Measurements from ENCODE around the gene DAGLA.
A peak's percentile ranks its signal among the peaks of the same experiment; 100 is the strongest.

DAGLA gene

DNA sequence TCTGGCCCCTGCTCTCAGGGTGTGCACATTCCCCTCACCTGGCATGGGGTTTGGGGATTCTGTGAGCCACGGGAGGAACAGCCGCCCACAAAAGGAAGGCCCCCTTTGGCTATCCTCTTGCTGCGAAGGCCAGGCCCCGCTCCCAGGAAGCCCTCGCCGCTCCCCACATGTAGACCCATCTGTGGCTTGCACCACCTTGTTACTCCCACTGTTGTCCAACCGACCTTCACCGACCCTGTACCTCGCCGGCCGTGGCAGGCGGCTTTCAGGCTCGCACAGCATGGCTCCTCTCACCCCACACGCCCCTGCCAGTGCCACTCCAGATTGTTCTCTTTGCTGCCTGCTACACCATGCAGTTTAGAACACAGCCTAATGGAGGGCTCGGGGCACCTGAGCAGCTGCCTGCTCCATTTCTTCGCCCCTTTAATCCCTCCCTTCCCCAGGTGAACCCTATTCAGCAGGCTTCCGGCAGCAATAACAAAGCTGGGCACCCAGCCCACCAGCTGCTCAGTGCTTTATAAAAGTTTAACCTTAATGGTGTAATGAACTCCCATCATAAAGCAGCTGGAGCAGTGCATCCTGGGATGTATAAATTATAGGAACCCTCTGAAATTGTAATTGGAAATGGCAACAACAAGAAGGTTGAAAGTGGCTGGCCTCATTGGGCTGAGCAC lies 10.7 kb downstream of the DAGLA start:
- no peak for DNase-seq (ENCODE audit: low read depth in 2 of 3, low spot score in 2 of 3)

DNA sequence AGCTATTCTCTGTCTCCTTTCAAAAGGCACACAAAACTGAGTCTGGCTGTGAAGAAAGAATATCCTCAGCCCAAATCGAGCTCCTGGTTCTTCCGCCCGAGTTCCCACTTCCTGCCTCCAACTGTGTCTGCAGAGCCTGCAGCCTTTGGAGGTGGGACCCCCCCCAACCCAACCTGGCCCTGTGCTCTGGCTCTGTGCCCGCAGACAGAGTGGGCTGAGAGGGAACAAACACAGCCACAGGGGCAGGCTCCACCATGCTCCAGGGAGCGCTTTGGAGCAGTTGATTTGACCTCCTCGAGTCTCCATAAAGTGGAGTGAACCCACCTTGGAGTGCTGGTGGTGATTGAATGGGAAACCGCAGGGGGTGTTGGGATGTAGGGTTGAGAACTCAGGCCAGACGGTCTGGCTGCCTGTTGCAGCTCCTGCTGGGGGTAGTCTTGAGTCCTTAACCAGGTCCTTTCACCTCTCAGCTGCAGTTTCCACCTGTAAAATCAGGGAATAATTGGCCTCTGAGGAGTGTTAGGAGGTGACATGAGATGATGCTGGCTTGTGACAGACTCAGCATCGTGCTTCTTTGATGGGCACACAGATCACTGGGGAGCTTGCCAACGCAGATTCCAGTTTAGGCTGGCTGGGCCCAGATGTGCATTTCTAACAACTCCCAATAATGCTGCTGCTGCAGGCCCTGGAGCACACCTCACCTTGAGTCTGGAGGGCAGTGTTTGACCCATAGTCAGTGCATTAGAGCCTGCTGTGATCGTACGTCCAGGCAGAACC lies 11.4 kb downstream of the DAGLA start:
- no peak for DNase-seq (ENCODE audit: low read depth in 2 of 3, low spot score in 2 of 3)

GRCh38 chr11:61693922-61694601 lies 13.9 kb downstream of the DAGLA start:
- DNase-seq (ENCODE audit: low read depth in 2 of 3, low spot score in 2 of 3), result no peak

DNA sequence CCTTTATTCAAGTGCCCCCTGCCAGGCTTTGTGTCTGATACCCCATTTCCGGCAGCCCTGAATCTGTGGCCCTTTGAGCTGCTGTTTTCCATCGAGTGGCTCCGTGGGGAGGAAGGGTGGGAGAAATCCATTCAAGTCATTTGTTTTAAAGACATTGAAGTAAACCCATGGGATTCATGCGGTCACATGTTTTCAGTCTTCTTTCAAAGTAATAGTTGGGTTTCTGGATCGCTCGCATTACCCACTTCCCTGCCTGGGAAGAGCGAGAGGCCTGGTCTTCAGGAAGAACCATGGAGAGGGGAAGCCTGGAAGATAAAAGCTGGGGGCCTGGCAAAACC lies 14.4 kb downstream of the DAGLA start:
- DNase-seq (ENCODE audit: low read depth in 2 of 3, low spot score in 2 of 3), result no peak

GRCh38 chr11:61694946-61695706 lies 14.9 kb downstream of the DAGLA start:
- DNase-seq (ENCODE audit: low read depth in 2 of 3, low spot score in 2 of 3), result no peak

DNA sequence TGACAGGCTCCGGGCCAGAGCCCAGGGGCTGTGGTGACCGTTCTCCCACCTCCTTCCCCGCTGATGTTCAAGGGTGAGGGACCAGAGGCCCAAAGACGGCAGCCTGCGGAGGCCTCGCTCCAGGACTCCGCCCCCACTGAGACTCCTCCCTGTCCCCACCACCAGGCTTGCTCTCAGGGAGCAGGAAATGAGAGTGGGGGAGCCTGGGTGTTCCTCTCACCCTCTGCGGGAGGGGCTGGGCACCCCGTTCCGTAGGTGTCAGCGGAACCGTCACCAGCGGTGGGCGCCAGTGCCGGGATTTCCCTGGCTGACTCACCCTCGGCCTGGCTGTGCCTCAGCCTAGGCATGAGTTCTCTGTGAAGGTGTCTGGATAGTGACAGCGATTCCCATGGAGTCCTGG lies 15.7 kb downstream of the DAGLA start:
- DNase-seq (ENCODE audit: low read depth in 2 of 3, low spot score in 2 of 3), result peak; percentile 60 to 86 (median 80)

DNA sequence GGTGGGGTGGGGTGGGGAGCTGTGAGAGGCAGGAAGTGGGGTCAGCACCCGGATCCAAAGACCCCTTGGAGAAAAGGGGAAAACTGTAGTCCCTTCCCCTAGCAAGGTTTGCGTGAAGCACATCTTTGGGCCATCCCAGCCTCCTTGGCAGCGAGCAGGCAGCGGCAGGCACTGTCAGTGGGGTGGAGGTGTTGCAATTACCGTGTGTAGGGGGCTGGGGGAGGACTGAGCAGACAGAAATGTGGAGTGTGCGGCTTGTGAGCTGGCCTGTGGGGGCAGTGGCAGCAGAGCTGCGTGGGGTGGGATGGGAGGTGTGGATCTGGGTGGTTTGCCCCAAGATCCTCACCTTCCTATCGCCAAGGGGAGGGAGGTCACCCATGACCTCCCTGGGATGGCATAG lies 16.4 kb downstream of the DAGLA start:
- DNase-seq (ENCODE audit: low read depth in 2 of 3, low spot score in 2 of 3), result no peak

DNA sequence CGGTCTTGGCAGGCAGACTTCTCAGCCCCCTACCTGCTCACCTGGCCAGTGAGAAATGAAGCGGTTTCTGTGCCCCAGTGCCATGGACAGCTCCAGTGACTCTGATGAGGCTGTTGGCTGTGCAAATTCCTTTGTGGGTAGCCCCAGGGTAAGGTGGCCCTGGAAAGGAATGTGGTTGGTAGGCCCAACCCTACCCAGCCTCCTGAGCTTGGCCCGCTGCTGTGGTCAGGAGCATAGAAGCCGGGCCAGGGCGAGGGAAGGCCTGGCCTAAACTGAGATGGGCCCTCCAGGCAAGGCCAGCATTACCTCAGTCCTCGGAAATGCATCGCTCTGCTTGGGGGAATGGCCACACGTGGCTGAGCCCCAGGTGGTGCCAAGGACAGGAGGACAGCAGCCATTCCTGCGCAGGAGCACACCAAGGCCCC lies 16.9 kb downstream of the DAGLA start:
- no peak for DNase-seq (ENCODE audit: low read depth in 2 of 3, low spot score in 2 of 3)

DNA sequence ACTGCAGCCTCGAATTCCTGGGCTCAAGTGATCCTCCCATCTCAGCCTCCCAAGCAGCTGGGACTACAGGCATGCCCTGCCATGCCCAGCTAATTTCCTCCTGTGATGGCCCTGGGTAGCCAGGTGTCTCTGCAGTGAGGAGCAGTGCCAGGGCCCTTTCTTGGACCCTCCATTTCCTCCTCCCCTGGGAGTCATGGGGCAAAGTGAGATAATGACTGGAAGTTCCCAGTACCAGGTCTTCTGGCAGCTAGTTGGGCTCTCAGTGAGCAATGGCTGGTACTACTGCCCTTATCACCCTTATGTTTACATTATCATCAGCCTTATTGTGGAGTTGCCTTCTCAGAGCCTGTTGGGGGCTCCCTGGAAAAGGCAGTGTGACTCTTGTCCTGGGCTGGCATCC lies 17.6 kb downstream of the DAGLA start:
- no peak for DNase-seq (ENCODE audit: low read depth in 2 of 3, low spot score in 2 of 3)

- no peak for DNase-seq (ENCODE audit: low read depth in 2 of 3, low spot score in 2 of 3)
These were observed 18.2 kb downstream of the DAGLA start for GRCh38 chr11:61698173-61698948.

DNA sequence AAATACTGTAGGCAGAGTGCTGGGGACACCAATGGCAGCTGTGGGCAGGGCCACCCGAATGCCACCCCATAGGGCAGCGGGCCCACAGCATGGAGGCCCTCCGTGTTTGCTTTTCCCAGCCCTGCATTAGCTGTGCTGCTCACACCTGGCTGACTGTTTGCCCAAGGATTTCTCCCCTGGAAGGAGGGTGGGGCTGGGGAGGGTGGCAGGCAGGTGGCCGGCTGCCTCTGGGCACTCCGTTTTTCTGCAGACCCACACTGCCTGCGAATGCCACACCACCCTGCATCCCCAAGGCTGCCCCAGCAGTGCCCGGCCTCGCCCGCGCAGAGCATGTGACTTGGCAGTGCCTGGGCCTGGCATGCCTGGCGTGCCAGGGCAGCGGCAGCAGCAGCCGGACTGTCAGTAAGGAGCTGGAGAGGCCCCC lies 19.6 kb downstream of the DAGLA start:
- DNase-seq (ENCODE audit: low read depth in 2 of 3, low spot score in 2 of 3), result no peak

- DNase-seq (ENCODE audit: low read depth in 2 of 3, low spot score in 2 of 3), result no peak
These were observed 20.0 kb downstream of the DAGLA start for GRCh38 chr11:61700212-61700611.

DNA sequence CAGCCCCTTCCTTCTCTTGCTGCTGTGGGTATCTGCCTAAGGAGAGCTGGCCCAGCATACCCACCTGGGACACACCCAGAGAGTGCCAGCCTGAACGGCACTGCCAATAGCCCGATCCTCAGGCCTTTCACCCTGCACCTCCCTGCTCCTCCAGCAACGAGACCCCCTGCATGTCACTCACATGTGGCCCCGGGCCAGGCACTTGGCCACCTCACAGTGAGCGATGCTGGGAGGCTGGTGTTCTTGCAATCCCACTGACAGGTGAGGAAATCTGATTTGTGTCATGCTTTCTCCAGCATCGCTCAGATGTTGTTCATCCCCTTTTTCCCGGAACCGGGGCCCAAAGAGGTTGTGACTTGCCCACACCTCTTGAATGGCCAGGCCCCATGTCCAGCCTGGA lies 20.5 kb downstream of the DAGLA start:
- DNase-seq (ENCODE audit: low read depth in 2 of 3, low spot score in 2 of 3), result no peak

- no peak for DNase-seq (ENCODE audit: low read depth in 2 of 3, low spot score in 2 of 3)
These were observed 21.2 kb downstream of the DAGLA start for GRCh38 chr11:61701242-61701886.

DNA sequence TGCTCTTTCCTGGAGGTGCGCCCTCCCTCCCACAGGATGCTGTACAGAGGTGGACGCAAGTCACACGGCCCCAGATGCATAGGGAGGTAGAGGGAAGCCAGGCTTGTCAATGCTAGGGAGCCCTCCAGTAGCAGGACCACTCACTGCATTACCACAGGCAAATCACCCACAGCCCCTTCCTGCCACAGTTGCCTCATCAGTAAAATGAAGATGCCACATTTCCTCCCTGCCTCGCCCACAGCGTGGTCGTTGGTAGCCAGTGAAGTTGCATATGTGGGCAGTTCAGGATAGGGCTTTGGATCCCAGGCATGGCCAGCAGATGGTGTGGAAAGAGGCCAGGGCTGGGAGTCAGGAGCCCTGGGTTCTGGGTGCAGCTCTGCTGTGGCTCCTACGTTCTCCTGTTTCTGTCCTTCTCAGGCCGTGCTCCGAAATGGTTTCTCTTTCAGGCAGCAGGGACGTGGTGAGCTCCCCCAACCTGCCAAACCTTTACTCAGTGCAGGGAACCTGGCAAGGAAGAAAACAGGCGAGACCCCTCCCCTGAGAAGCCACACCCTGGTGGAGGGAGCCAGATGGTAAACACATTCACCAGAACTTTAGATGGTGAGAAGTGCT lies 22.6 kb downstream of the DAGLA start:
- no peak for DNase-seq (ENCODE audit: low read depth in 2 of 3, low spot score in 2 of 3)

DNA sequence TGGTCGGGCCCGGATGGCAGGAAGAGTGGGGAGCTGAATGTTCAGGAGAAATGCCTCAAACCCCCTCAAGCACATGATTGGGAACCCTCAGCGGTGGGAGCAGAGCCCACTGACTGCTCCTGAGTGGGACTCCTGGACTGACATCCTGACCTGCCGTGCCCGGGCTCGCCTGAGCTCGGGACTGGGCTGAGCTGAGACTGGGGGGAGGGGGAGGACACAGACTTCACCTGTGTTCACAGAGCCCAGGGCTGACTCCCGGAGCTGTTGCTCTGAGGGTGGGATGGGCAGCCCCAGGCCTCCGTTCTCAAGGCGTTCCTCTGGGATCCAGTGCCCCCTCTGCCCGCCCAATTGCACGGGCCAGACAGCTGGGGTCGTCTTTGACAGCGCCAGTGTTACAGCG lies 24.6 kb downstream of the DAGLA start:
- no peak for DNase-seq (ENCODE audit: low read depth in 2 of 3, low spot score in 2 of 3)

- no peak for DNase-seq (ENCODE audit: low read depth in 2 of 3, low spot score in 2 of 3)
These were observed 26.5 kb downstream of the DAGLA start for GRCh38 chr11:61706452-61707400.

DNA sequence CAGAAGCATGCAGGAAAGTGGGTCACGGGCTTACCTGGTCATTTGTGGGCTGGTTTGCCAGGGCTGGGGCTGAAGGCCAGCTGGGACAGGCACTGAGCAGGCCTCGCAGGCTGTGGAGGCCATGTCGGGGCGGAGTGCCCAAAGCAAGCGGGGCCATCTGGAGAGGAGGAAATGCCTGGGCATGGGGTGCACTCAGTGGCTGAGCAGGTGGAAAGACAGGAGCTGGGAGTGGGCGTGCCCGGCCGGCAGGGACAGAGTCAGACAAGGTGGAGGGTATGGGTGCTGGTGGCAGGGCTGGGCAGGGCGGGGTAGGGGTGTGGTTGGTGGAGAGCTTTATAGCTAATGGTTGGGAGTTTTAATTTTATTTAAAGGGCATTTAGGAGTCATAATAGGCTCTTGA lies 27.4 kb downstream of the DAGLA start:
- no peak for DNase-seq (ENCODE audit: low read depth in 2 of 3, low spot score in 2 of 3)

- DNase-seq (ENCODE audit: low read depth in 2 of 3, low spot score in 2 of 3), result no peak
These were observed 28.9 kb downstream of the DAGLA start for GRCh38 chr11:61709110-61709509.
